NB4 (cell line): ENCODE measurements around the gene OR2T11.
"Not testable (repeated sequence)": the region's sequence is repeated elsewhere in the genome, so short reads cannot be mapped to it uniquely, and the experiment has no call there.

Experiments used
- DNase-seq: peaks from one replicate; pipeline ENCODE4 v3.0.0; 2010; ENCODE audit warnings: low read depth
- H3K4me3 ChIP-seq: one replicate; pipeline ENCODE4 v1.5.1; 2011; ENCODE audit warnings: mild to moderate bottlenecking, low read depth, low read length, moderate library complexity
- CTCF ChIP-seq: IDR thresholded peaks from one replicate; pipeline ENCODE4 v1.5.1; 2012; ENCODE audit warnings: low read depth, low read length
- MAX ChIP-seq: IDR thresholded peaks from 2 replicates; pipeline ENCODE4 v1.6.1; 2011; ENCODE audit warnings: low read depth, low read length
- MYC ChIP-seq: IDR thresholded peaks from 2 replicates; pipeline ENCODE4 v1.6.1; 2011; ENCODE audit warnings: low read depth, low read length
- POLR2A ChIP-seq: IDR thresholded peaks from 2 replicates; pipeline ENCODE4 v1.6.1; 2011; ENCODE audit warnings: mild to moderate bottlenecking; ENCODE audit not compliant: insufficient read length; ENCODE audit errors: extremely low read depth

OR2T11 gene, protein sequence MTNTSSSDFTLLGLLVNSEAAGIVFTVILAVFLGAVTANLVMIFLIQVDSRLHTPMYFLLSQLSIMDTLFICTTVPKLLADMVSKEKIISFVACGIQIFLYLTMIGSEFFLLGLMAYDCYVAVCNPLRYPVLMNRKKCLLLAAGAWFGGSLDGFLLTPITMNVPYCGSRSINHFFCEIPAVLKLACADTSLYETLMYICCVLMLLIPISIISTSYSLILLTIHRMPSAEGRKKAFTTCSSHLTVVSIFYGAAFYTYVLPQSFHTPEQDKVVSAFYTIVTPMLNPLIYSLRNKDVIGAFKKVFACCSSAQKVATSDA

GRCh38 chr1:248634991-248635390 lies at the start of gene OR2T11:
OR2T11 (minus strand) TSS chr1:248635091; CDS start chr1:248627128, 7,963 bp downstream.
- not testable (repeated sequence) for DNase-seq, H3K4me3 ChIP-seq

DNA sequence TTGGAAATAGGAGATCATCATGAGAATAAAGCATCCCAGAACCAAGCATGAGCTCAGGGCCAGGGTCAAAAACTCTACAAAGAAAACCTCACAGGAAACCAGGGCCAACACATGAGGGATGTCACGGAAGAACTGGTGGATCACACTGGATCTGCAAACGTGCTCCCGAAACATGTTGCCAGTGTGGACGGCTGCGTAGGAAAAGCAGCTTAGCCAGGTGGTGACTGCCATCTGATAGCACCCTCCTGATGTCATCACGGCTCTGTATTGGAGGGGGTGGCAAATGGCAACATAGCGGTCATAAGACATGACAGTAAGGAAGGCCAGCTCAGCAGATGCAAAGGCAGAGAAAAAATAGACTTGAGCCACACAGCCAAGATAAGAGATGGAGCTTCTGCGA lies 46.8 kb upstream of the OR2T11 start:
- DNase-seq: no peak
- H3K4me3 ChIP-seq: no peak overlapping the region
- TF ChIP-seq CTCF: no peak
- no peak for TF ChIP-seq MYC
- no peak for TF ChIP-seq MAX
- TF ChIP-seq POLR2A: no peak

DNA sequence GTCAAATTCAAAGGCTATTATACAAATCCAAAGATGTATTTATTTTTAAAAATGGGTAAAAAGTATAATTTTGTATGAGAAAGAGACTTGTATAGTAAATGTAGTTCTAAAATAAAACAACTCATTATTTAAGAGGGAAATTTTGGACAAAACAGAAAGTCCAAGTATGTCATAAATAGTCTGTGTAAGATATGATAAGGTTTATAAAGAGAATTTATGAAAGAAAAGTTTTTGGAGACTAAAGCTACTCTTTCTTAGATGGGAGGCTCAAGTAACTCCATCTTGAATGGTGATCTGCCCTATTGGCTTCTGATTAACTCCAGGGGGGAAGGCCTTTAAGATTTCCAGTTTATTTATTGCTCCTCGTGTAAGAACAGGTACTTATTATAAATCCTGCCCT lies 35.1 kb upstream of the OR2T11 start:
- no peak overlapping the region for H3K4me3 ChIP-seq
- TF ChIP-seq MAX (no peak), POLR2A (no peak), MYC (no peak), CTCF (no peak)
- DNase-seq: no peak

GRCh38 chr1:248663453-248664328 lies 28.8 kb upstream of the OR2T11 start:
- DNase-seq: not testable (repeated sequence)

GRCh38 chr1:248656797-248657196 lies 21.9 kb upstream of the OR2T11 start:
- not testable (repeated sequence) for H3K4me3 ChIP-seq, DNase-seq

More at GRCh38 chr1:248663453-248664328, 28.8 kb upstream of the OR2T11 start:
- not testable (repeated sequence) for H3K4me3 ChIP-seq

DNA sequence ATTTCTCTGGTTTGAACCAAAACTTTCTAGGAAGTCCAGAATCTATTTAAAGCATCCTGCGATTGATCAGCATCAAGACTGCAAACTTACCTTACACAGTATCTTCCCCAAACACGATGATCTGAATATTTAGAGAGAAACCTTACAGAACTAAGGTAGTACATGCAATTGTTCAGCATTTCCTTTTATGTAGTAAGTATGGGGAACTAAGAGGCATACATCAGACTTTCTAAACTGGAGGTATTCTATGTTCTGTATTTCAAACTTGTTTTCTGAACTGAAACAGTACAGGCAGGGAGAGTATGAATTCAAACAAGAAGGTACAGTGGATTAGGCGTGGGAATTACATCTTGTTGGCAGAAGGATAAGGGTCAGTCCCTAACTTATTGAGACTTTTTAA lies 20.5 kb upstream of the OR2T11 start, which contains the start of gene OR2T27:
TSS of gene OR2T27 (minus strand) at position 175 of the 400 bp plus-strand sequence. CDS start 4,644 bp downstream, outside the sequence.
- not testable (repeated sequence) for H3K4me3 ChIP-seq, DNase-seq

DNA sequence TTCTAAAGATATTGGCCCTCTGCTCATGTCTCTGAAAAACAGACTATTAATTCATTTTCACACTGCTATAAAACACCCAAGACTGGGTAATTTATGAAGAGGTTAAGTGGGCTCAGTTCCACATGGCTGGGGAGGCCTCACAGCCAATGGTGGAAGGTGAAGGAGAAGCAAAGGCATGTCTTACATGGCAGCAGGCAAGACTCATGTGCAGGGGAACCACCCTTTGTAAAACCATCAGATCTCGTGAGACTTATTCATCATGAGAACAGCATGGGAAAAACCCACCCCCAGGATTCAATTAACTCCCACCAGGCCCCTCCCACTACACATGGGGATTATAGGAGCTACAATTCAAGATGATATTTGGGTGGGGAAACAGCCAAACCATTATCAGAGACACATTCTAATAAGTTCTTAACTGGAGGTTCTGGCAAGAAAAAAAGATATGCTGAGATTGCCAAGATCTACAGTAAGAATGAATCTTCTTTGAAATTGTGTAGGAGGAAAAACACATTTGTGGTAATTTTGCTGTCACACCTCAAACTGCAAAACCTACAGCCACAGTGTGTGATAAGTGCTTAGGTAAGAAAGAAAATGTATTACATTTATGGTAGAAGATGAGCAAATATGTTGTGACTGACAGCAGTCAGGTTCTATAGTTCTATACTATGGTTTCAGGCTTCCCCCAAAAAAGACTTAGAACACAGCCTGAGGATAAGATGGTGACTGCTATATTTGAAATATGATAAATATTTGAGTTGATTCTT lies 14.1 kb upstream of the OR2T11 start:
- H3K4me3 ChIP-seq, DNase-seq: not testable (repeated sequence)

DNA sequence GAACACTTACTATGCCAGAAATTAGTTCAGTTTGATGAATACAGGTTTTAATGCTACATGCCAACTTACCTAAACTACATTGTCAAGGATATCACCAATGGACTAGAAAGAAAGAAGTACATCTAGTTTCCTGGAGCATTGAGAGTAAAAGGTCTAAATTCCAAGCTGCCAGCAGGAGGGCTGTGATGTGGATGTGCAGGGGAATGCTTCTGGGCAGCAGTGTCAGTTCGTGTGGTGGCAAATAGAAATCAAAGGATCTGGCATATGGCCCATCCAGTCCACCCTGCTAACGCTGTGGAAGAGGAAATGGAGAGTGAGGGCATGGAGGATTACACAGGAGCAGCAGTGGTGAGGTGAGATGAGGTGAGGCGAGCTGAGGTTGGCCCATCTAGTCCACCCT lies 10.3 kb upstream of the OR2T11 start, which contains the start of gene OR2T35:
TSS of gene OR2T35 (minus strand) at position 101 of the 400 bp plus-strand sequence. CDS start 6,020 bp downstream, outside the sequence.
- not testable (repeated sequence) for DNase-seq, H3K4me3 ChIP-seq

DNA sequence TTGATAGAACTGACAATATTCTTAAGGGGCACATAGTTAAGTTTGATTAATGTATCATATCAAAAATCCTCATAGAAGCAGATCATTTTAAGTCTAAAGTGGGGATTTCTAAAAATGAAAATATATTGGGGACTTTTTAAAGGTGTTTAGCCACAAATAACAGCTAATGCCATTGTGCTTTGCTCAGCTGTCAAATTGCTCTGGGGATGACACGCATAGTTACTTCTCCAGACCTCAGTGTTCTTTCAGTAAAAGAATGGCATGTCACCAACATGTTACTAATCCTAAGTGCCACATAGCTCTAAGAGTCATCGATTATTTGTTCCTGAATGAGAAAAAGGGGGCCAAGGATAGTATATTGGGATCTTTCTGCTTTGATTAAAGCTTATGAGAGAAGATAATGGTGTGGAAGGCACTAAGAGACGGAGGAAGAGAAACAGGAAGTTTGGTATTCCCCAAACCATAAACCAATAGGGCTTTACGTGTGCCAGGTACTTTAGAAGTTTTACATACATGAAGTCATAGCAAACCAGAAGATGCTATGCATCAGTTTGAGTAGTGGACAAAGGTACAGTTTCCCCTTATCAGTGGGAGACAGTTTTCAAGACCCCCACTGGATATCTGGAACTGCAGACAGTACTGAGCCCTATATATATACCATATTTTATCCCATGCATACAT lies 8.2 kb upstream of the OR2T11 start:
- not testable (repeated sequence) for DNase-seq

DNA sequence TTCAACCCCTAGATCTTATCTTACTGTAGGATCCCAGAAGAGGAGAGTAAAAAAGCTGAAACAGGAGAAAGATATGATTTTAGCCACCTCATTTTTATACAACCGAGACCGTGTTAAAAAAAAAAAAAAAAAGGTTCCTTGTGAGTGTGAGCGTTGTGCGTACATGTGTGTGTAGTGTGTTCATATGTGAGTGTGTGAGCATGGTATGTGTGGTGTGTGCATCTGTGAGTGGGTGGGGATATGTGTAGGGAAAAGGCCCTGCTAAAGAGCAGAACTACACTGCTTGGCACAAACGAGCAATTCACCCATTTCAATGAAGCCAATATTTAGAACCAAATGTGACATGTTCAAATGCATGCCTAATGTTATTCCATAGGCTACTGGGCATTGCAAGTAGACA lies 6.7 kb upstream of the OR2T11 start:
- DNase-seq, H3K4me3 ChIP-seq: not testable (repeated sequence)

More for the DNA sequence above, 8.2 kb upstream of the OR2T11 start:
- H3K4me3 ChIP-seq: not testable (repeated sequence)

DNA sequence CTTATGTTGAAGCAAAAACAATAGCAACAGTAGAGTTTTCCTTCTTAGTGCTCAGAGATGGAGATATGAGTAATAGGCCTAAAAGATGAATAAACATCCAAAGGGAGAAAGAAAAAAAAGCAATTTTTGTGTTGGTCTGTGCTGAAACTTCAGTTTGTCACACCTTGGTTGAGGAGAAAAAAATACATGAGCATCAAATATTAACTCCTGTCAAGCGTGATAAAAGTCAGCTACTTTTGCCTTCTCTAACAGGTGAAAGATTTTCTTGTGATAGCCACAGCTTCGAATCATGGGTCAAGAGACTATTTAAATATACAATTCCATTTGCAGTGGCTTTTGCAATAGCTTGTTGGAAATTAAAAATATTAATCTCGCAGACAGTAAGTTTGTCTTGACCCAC lies 6.0 kb upstream of the OR2T11 start:
- H3K4me3 ChIP-seq, DNase-seq: not testable (repeated sequence)

- DNase-seq, H3K4me3 ChIP-seq: not testable (repeated sequence)
These were observed 4.8 kb upstream of the OR2T11 start for GRCh38 chr1:248639652-248640051.

GRCh38 chr1:248636612-248637011 lies 1.7 kb upstream of the OR2T11 start:
- not testable (repeated sequence) for DNase-seq, H3K4me3 ChIP-seq
